H9 (cell line): ENCODE results near the gene PICALM. TPM values are rescaled to one million over a fixed set of nuclear protein-coding genes. Genes with fewer than 3 reads are reported as not detected.

Experiments used
- DNase-seq: peaks from one replicate; pipeline ENCODE4 v3.0.0-alpha.2; 2017
- H2AFZ ChIP-seq: one replicate; pipeline ENCODE4 v1.6.1; 2013; ENCODE audit warnings: mild to moderate bottlenecking, low read length, control low read depth, moderate library complexity
- H2AK5ac ChIP-seq: 2 replicates; pipeline ENCODE4 v1.6.1; 2013; ENCODE audit warnings: low read length, control low read depth, mixed read lengths; ENCODE audit not compliant: insufficient read length
- H2BK120ac ChIP-seq: one replicate; pipeline ENCODE4 v1.6.1; 2013; ENCODE audit warnings: low read depth, mild to moderate bottlenecking, low read length, control low read depth, inconsistent platforms; ENCODE audit not compliant: poor library complexity, severe bottlenecking
- H2BK12ac ChIP-seq: 2 replicates; pipeline ENCODE4 v1.6.1; 2013; ENCODE audit warnings: low read length, control low read depth, mixed read lengths, low read depth; ENCODE audit not compliant: insufficient read length
- H2BK15ac ChIP-seq: 2 replicates; pipeline ENCODE4 v1.6.1; 2013; ENCODE audit warnings: low read depth, low read length, control low read depth
- H2BK20ac ChIP-seq: one replicate; pipeline ENCODE4 v1.6.1; 2013; ENCODE audit warnings: low read depth, mild to moderate bottlenecking, low read length, control low read depth, inconsistent platforms; ENCODE audit not compliant: poor library complexity, severe bottlenecking
- H2BK5ac ChIP-seq: 2 replicates; pipeline ENCODE4 v1.6.1; 2013; ENCODE audit warnings: low read length, control low read depth, mixed read lengths; ENCODE audit not compliant: insufficient read length
- H3K14ac ChIP-seq: 2 replicates; pipeline ENCODE4 v1.6.1; 2013; ENCODE audit warnings: low read length, control low read depth; ENCODE audit not compliant: insufficient read depth
- H3K18ac ChIP-seq: 2 replicates; pipeline ENCODE4 v1.6.1; 2013; ENCODE audit warnings: low read depth, mild to moderate bottlenecking, mixed read lengths, low read length, control low read depth; ENCODE audit not compliant: insufficient read length
- H3K23ac ChIP-seq: 2 replicates; pipeline ENCODE4 v1.6.1; 2013; ENCODE audit warnings: low read length, control low read depth, mixed read lengths, low read depth; ENCODE audit not compliant: insufficient read length
- H3K23me2 ChIP-seq: 2 replicates; pipeline ENCODE4 v1.6.1; 2013; ENCODE audit warnings: low read depth, mild to moderate bottlenecking, mixed read lengths, low read length, control low read depth; ENCODE audit not compliant: insufficient read length, poor library complexity, severe bottlenecking
- H3K27ac ChIP-seq: 2 replicates; pipeline ENCODE4 v1.5.1; 2013; ENCODE audit warnings: low read length, control low read depth, mixed read lengths, low read depth; ENCODE audit not compliant: insufficient read length
- H3K27me3 ChIP-seq: 2 replicates; pipeline ENCODE4 v1.6.1; 2013; ENCODE audit warnings: low read length, control low read depth, inconsistent platforms; ENCODE audit not compliant: insufficient read depth
- H3K4ac ChIP-seq: 2 replicates; pipeline ENCODE4 v1.6.1; 2013; ENCODE audit warnings: low read depth, mild to moderate bottlenecking, control low read depth, inconsistent platforms, low read length, moderate library complexity
- H3K4me1 ChIP-seq: 2 replicates; pipeline ENCODE4 v1.6.1; 2013; ENCODE audit warnings: low read length, control low read depth, inconsistent platforms; ENCODE audit not compliant: insufficient read depth
- H3K4me2 ChIP-seq: 2 replicates; pipeline ENCODE4 v1.6.1; 2013; ENCODE audit warnings: low read length, control low read depth, mixed read lengths; ENCODE audit not compliant: insufficient read length, insufficient read depth
- H3K56ac ChIP-seq: 2 replicates; pipeline ENCODE4 v1.6.1; 2013; ENCODE audit warnings: low read depth, mild to moderate bottlenecking, mixed read lengths, low read length, control low read depth; ENCODE audit not compliant: insufficient read length
- H3K79me1 ChIP-seq: 2 replicates; pipeline ENCODE4 v1.6.1; 2013; ENCODE audit warnings: low read depth, mild to moderate bottlenecking, moderate library complexity, low read length, control low read depth, inconsistent platforms; ENCODE audit not compliant: insufficient read depth, poor library complexity, severe bottlenecking
- H3K79me2 ChIP-seq: 2 replicates; pipeline ENCODE4 v1.6.1; 2013; ENCODE audit warnings: low read length, control low read depth, inconsistent platforms; ENCODE audit not compliant: insufficient read depth
- H3K9ac ChIP-seq: 2 replicates; pipeline ENCODE4 v1.6.1; 2013; ENCODE audit warnings: low read length, control low read depth, mixed read lengths; ENCODE audit not compliant: insufficient read length; ENCODE audit errors: extremely low read depth
- H3K9me3 ChIP-seq: one replicate; pipeline ENCODE4 v1.6.1; 2013; ENCODE audit warnings: low read depth, low read length, inconsistent platforms; ENCODE audit not compliant: control insufficient read depth
- H3T11ph ChIP-seq: one replicate; pipeline ENCODE4 v1.6.1; 2013; ENCODE audit warnings: mild to moderate bottlenecking, low read length, control low read depth, inconsistent platforms
- H4K20me1 ChIP-seq: one replicate; pipeline ENCODE4 v1.6.1; 2013; ENCODE audit not compliant: control insufficient read depth, insufficient read length, insufficient read depth
- H4K5ac ChIP-seq: 2 replicates; pipeline ENCODE4 v1.6.1; 2013; ENCODE audit warnings: low read depth, mild to moderate bottlenecking, mixed read lengths, low read length, control low read depth; ENCODE audit not compliant: insufficient read length
- H4K8ac ChIP-seq: replicated peaks from 2 replicates; pipeline ENCODE4 v1.6.1; 2013; ENCODE audit warnings: low read length, control low read depth, mixed read lengths, low read depth; ENCODE audit not compliant: insufficient read length
- H4K91ac ChIP-seq: 2 replicates; pipeline ENCODE4 v1.6.1; 2013; ENCODE audit warnings: low read depth, mild to moderate bottlenecking, moderate library complexity, mixed read lengths, low read length, control low read depth; ENCODE audit not compliant: insufficient read length
- H3K27ac Mint-ChIP-seq, 3 experiments: 2 replicates in 2 of 3; 3 replicates in 1 of 3; pipeline ENCODE4 v1.8.0; 2020 to 2021; ENCODE audit warnings: mixed read lengths in 3 of 3, mild to moderate bottlenecking in 1 of 3, moderate library complexity in 1 of 3
- H3K27me3 Mint-ChIP-seq: 2 replicates; pipeline ENCODE4 v1.8.0; 2021; ENCODE audit warnings: low read depth, mild to moderate bottlenecking, moderate library complexity, mixed read lengths
- H3K36me3 Mint-ChIP-seq, 3 experiments: 2 replicates in 2 of 3; 3 replicates in 1 of 3; pipeline ENCODE4 v1.8.0; 2020 to 2021; ENCODE audit warnings: low read depth in 3 of 3, mixed read lengths in 3 of 3; ENCODE audit not compliant: insufficient read depth in 1 of 3
- H3K4me1 Mint-ChIP-seq, 2 experiments: 2 replicates each; pipeline ENCODE4 v1.8.0; 2020; ENCODE audit warnings: mixed read lengths in 2 of 2
- H3K4me3 Mint-ChIP-seq, 2 experiments: 2 replicates in 1 of 2; 3 replicates in 1 of 2; pipeline ENCODE4 v1.8.0; 2020 to 2021; ENCODE audit warnings: mild to moderate bottlenecking in 2 of 2, mixed read lengths in 2 of 2, moderate library complexity in 1 of 2
- H3K9me3 Mint-ChIP-seq, 2 experiments: 2 replicates in 1 of 2; 3 replicates in 1 of 2; pipeline ENCODE4 v1.8.0; 2020; ENCODE audit warnings: mild to moderate bottlenecking in 2 of 2, mixed read lengths in 2 of 2, moderate library complexity in 1 of 2
- CTCF ChIP-seq: fragments of 200-600 bp; sonication (generic); conservative IDR thresholded peaks from 3 replicates; pipeline ENCODE4 v1.8.0; 2021; ENCODE audit warnings: antibody characterized with exemption, mild to moderate bottlenecking
- whole genome bisulfite sequencing: extraction: QIAGEN DNeasy Blood & Tissue Kit; methylation state at CpG from one replicate; pipeline ENCODE4 v1.1.7; 2013; ENCODE audit warnings: missing lambda C conversion rate, low lambda C conversion rate, mixed read lengths; ENCODE audit not compliant: insufficient read length; ENCODE audit errors: extremely low coverage; 5-methylcytosine and 5-hydroxymethylcytosine counted together
- total RNA-seq: library from RNA; stranded (reverse); gene quantifications from 2 replicates; pipeline ENCODE4 v1.2.1, GENCODE V29; 2021

Gene PICALM
- total RNA-seq, 1 experiment from 2014 or later = 76.4 TPM

- H2BK12ac ChIP-seq = no peak overlapping the region
- H3K9me3 ChIP-seq = no peaks in the 10 kb centered on the region
- H3K23me2 ChIP-seq = no peaks in the 10 kb centered on the region
- peaks cover 0 to 10% (median 4%) of the 10 kb centered on the region in 3 experiments; a peak in 4 of 7 replicates for H3K36me3 Mint-ChIP-seq
- no peak for DNase-seq
- peaks cover 6% of the 10 kb centered on the region for H3K27me3 Mint-ChIP-seq
- no peaks in the 10 kb centered on the region for H3K79me1 ChIP-seq
- H2BK120ac ChIP-seq = no peak overlapping the region
- no peak for TF ChIP-seq CTCF
- no peak overlapping the region for H3K4me3 Mint-ChIP-seq
- H3K27ac ChIP-seq = no peak overlapping the region
- H3K9me3 Mint-ChIP-seq = peaks cover 3 to 9% of the 10 kb centered on the region in 2 experiments; a peak in 4 of 5 replicates
- H3K4me1 Mint-ChIP-seq = peaks cover 4% of the 10 kb centered on the region in 2 experiments; a peak in 2 of 4 replicates
- H3T11ph ChIP-seq = no peak overlapping the region
- no peak overlapping the region for H2BK5ac ChIP-seq
- H3K14ac ChIP-seq = no peak overlapping the region
- no peak overlapping the region for H4K5ac ChIP-seq
- H3K56ac ChIP-seq = no peak overlapping the region
- no peaks in the 10 kb centered on the region for H3K27me3 ChIP-seq
- no peaks in the 10 kb centered on the region for H3K79me2 ChIP-seq
- H2BK20ac ChIP-seq = no peak overlapping the region
- H3K18ac ChIP-seq = no peak overlapping the region
- H2AFZ ChIP-seq = no peak overlapping the region
- no peak overlapping the region for H2BK15ac ChIP-seq
- H3K4me2 ChIP-seq = no peak overlapping the region
- H3K27ac Mint-ChIP-seq = no peak overlapping the region
- H3K23ac ChIP-seq = no peak overlapping the region
- no peak overlapping the region for H4K8ac ChIP-seq
- WGBS = no CpG with 5 or more reads among the region's 47 CpGs
- H3K9ac ChIP-seq = no peak overlapping the region
- H2AK5ac ChIP-seq = no peak overlapping the region
- no peak overlapping the region for H4K91ac ChIP-seq
- H3K4ac ChIP-seq = no peak overlapping the region
- no peaks in the 10 kb centered on the region for H4K20me1 ChIP-seq
- no peaks in the 10 kb centered on the region for H3K4me1 ChIP-seq
These were observed 134.2 kb downstream of the PICALM start for GRCh38 chr11:85934596-85935169.
